ENCODE data around the gene TSPAN5. TPM values are rescaled to one million over a fixed set of nuclear protein-coding genes. Genes with fewer than 3 reads are reported as not detected.

TSPAN5 gene
- total RNA-seq, 3 donors from 2014 or later: 1.9 to 17.7 (median 12.8) TPM

GRCh38 chr4:98659741-98660462 lies 1.5 kb upstream of the TSPAN5 start:
- Histone ChIP-seq H3K9me3 (no peaks in the 10 kb centered on the region), H3K27ac (peak overlapping the region in 1 of 2 donors; percentile 23), H3K4me3 (no peak overlapping the region), H3K27me3 (no peaks in the 10 kb centered on the region), H3K36me3 (no peaks in the 10 kb centered on the region), H3K4me1 (peaks cover 0 to 3% of the 10 kb centered on the region in 2 donors)
- TF ChIP-seq CTCF (IDR thresholded peaks at IDR 0.05) (no peak), POLR2A (IDR thresholded peaks at IDR 0.05) (no peak), POLR2AphosphoS5 (IDR thresholded peaks at IDR 0.05) (no peak)
- intact Hi-C loops (cut with DNase I; ENCODE audit: low total_unique reads): no loop called here
- DNase-seq (ENCODE audit: low spot score in 2 of 2): no peak

GRCh38 chr4:98659106-98659592 lies 738 bp upstream of the TSPAN5 start:
- Histone ChIP-seq H3K36me3 (no peaks in the 10 kb centered on the region), H3K9me3 (no peaks in the 10 kb centered on the region), H3K4me1 (peaks cover 0 to 3% of the 10 kb centered on the region in 2 donors), H3K4me3 (peak overlapping the region; percentile 57 to 94 (median 79)), H3K27me3 (no peaks in the 10 kb centered on the region), H3K27ac (peak overlapping the region; percentile 78 to 80)
- intact Hi-C loops (cut with DNase I; ENCODE audit: low total_unique reads): no loop called here
- peak in 1 of 3 donors; percentile 4 for TF ChIP-seq POLR2AphosphoS5 (IDR thresholded peaks at IDR 0.05)
- TF ChIP-seq CTCF (IDR thresholded peaks at IDR 0.05): no peak
- TF ChIP-seq POLR2A (IDR thresholded peaks at IDR 0.05): no peak
- DNase-seq (ENCODE audit: low spot score in 2 of 2): no peak

GRCh38 chr4:98657531-98658286 lies 702 bp downstream of the TSPAN5 start:
- peak overlapping the region; percentile 57 to 94 (median 79) for H3K4me3 ChIP-seq
- peaks cover 0 to 3% of the 10 kb centered on the region in 2 donors for H3K4me1 ChIP-seq
- H3K27me3 ChIP-seq: no peaks in the 10 kb centered on the region
- DNase-seq (ENCODE audit: low spot score in 2 of 2): no peak
- intact Hi-C loops (cut with DNase I; ENCODE audit: low total_unique reads): no loop called here
- no peaks in the 10 kb centered on the region for H3K9me3 ChIP-seq
- H3K36me3 ChIP-seq: no peaks in the 10 kb centered on the region
- TF ChIP-seq CTCF (IDR thresholded peaks at IDR 0.05): no peak
- no peak for TF ChIP-seq POLR2AphosphoS5 (IDR thresholded peaks at IDR 0.05)
- TF ChIP-seq POLR2A (IDR thresholded peaks at IDR 0.05): no peak
- H3K27ac ChIP-seq: peak overlapping the region; percentile 71 to 78

- TF ChIP-seq CTCF (IDR thresholded peaks at IDR 0.05) (no peak), POLR2A (IDR thresholded peaks at IDR 0.05) (no peak), POLR2AphosphoS5 (IDR thresholded peaks at IDR 0.05) (no peak)
- intact Hi-C loops (cut with DNase I; ENCODE audit: low total_unique reads): no loop called here
- DNase-seq (ENCODE audit: low spot score in 2 of 2): no peak
- H3K27me3 ChIP-seq: no peaks in the 10 kb centered on the region
- H3K4me1 ChIP-seq: peaks cover 0 to 3% of the 10 kb centered on the region in 2 donors
- peak overlapping the region; percentile 57 to 94 (median 79) for H3K4me3 ChIP-seq
- no peaks in the 10 kb centered on the region for H3K36me3 ChIP-seq
- no peaks in the 10 kb centered on the region for H3K9me3 ChIP-seq
- H3K27ac ChIP-seq: no peak overlapping the region
These were observed 1.5 kb downstream of the TSPAN5 start for GRCh38 chr4:98656886-98657285.

GRCh38 chr4:98656443-98656842 lies 2.0 kb downstream of the TSPAN5 start:
- H3K4me1 ChIP-seq: peaks cover 0 to 3% of the 10 kb centered on the region in 2 donors
- DNase-seq (ENCODE audit: low spot score in 2 of 2): no peak
- H3K36me3 ChIP-seq: no peaks in the 10 kb centered on the region
- intact Hi-C loops (cut with DNase I; ENCODE audit: low total_unique reads): no loop called here
- no peaks in the 10 kb centered on the region for H3K27me3 ChIP-seq
- no peaks in the 10 kb centered on the region for H3K9me3 ChIP-seq
- TF ChIP-seq CTCF (IDR thresholded peaks at IDR 0.05) (no peak), POLR2A (IDR thresholded peaks at IDR 0.05) (no peak), POLR2AphosphoS5 (IDR thresholded peaks at IDR 0.05) (no peak)
- H3K4me3 ChIP-seq: peak overlapping the region in 2 of 3 donors; percentile 79 to 94
- H3K27ac ChIP-seq: no peak overlapping the region

All from breast epithelium (tissue), 4 donors.